GM12801 (cell line): Measurements from ENCODE around the gene CEP63.

Source experiments
- TF ChIP-seq, protein P1 (sequence below): IDR thresholded peaks from one replicate; pipeline ENCODE4 v1.5.1; 2011; ENCODE audit warnings: control low read depth; ENCODE audit not compliant: insufficient read length; ENCODE audit errors: extremely low read depth

The CEP63 gene

DNA sequence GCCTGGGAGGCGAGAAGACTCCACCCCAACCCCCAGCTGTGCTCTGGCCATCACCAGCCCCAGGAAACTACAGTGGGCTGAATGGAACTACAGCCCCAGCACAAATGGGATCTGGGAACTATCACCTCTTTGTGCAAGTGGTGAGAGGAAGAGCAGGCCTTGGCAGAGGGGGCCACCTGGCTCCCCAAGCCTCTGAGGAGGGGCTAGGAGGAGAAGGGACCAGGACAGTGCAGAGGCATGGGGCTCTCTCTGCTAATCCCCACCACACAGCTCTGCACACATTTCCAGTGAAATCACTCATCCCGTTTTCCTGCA, 133.4 kb downstream of the CEP63 start:
- TF ChIP-seq, protein P1, sequence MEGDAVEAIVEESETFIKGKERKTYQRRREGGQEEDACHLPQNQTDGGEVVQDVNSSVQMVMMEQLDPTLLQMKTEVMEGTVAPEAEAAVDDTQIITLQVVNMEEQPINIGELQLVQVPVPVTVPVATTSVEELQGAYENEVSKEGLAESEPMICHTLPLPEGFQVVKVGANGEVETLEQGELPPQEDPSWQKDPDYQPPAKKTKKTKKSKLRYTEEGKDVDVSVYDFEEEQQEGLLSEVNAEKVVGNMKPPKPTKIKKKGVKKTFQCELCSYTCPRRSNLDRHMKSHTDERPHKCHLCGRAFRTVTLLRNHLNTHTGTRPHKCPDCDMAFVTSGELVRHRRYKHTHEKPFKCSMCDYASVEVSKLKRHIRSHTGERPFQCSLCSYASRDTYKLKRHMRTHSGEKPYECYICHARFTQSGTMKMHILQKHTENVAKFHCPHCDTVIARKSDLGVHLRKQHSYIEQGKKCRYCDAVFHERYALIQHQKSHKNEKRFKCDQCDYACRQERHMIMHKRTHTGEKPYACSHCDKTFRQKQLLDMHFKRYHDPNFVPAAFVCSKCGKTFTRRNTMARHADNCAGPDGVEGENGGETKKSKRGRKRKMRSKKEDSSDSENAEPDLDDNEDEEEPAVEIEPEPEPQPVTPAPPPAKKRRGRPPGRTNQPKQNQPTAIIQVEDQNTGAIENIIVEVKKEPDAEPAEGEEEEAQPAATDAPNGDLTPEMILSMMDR: no peak

- TF ChIP-seq, protein P1: no peak
Observed at GRCh38 chr3:134619884-134620445, 134.1 kb downstream of the CEP63 start.

DNA sequence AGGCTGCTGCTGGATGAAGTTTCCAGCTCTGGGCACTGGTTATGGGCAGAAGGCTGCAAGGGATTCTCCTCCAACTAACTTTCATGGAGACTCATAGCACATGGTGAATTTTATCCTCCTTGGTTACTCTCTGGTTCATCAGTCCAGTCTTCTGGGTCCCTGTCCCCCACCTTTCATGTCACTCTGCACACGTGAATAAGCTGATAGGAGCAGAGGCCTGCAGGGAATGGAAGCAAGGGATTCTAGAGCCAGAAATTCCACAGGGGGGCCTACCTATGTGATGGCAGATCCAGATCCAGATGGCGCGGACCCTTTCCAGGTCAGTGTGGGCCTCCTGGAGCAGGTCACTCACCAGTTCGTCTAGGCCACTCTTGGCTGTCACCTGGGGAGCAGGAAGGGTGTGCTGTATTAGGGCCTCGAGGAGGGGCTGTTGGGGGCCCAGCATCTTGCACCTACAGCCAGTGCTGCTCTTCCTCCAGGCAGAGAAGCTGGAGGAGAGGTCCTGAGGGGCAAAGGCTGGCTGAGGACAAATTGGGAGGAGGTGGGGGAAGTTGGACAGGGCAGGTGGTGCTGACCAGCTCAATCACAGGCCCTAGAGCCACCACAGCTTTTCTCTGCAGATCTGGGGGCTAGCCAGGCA, 134.7 kb downstream of the CEP63 start:
- TF ChIP-seq, protein P1: no peak

DNA sequence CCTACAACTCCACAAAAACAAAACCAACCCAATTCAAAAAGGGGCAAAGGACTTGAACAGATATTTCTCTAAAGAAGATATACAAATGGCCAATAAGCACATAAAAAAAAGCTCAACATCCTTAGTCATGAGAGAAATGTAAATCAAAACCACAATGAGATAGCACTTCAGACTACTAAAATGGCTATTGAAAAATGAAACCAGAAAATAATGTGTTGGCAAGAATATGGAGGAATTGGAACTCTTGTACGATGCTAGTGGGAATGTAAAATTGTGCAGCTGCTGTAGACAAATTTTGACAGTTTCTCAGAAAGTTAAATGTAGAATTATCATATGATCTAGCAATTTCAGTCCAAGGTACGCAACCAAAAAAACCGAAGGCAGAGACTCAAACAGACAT, 136.0 kb downstream of the CEP63 start:
- TF ChIP-seq, protein P1: no peak

DNA sequence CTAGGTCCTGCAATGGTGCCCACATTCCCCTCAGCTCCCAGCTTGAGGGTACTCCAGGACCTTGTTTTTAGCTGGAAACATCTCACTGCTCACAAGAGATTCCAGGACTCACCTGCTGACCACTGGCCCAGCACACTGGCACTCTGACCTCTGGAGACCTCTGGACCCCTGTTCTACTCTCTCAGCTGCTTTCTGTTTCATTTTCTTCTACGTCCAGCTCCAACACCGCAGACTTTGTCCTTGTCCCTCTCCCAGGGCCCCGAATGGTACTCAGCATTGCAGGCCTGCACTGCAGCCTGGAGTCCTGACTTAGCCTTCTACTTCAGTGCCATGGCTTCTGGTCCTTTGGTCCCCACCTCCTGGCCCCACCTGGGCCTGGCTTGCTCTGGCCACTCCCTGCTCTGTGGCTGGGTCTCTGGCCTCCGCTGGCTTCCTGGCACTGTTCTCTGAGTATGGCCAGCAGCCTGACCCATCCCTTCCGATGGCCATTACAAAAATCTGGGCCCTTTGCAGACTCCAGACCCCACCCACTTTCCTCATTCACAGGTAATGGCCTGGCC, 137.0 kb downstream of the CEP63 start:
- TF ChIP-seq, protein P1: no peak

DNA sequence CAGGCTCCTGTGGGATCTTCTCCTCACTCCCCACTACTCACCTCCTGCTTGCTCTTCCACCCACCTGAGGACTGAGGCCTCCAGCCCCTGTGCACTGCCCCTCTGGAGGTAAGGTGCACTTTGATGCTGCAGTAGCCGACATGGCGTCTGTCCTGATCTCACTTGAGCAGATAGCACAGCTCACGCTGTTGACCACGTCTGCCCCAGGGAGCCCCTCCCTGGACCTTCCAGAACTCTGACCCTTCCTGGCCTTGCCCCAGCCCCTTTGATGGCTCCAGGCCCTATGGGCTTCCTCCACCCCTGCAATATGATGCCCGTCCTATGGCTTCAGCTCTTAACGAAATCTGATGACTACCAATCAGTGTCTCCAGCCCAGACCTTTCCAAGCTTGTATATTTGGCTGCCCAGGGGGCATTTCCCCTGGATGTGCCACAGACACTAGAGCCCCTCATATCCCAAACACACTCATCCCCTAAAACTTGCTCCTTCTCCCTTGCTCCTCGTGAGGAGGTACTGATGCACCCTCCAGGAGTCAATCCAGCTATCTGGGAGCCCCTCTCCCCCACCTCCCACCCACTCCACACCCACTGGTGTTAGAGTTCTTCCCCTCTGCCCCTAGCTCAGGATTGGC, 137.9 kb downstream of the CEP63 start:
- TF ChIP-seq, protein P1: no peak
